Measurements from ENCODE around the gene PCDH19. TPM values are rescaled to one million over a fixed set of nuclear protein-coding genes. Genes with fewer than 3 reads are reported as not detected.

The PCDH19 gene
- total RNA-seq, 1 donor from 2014 or later, result 0.38 TPM

- Histone ChIP-seq H3K36me3 (no peaks in the 10 kb centered on the region), H3K4me3 (no peak overlapping the region), H3K4me1 (no peaks in the 10 kb centered on the region), H3K27ac (replicated peaks) (no peak overlapping the region), H3K9me3 (replicated peaks) (no peaks in the 10 kb centered on the region), H3K27me3 (ENCODE audit: low read depth) (no peaks in the 10 kb centered on the region)
- no peak for DNase-seq
- intact Hi-C loops (cut with micrococcal nuclease), result no loop called here
- no peak for TF ChIP-seq CTCF (IDR thresholded peaks at IDR 0.05; ENCODE audit: borderline replicate concordance)
Measured at GRCh38 chrX:100319716-100320115, 90.4 kb downstream of the PCDH19 start.

GRCh38 chrX:100316987-100317386, 93.1 kb downstream of the PCDH19 start:
- H3K27me3 ChIP-seq (ENCODE audit: low read depth), result no peaks in the 10 kb centered on the region
- intact Hi-C loops (cut with micrococcal nuclease), result no loop called here
- peak; percentile 10 for DNase-seq

DNA sequence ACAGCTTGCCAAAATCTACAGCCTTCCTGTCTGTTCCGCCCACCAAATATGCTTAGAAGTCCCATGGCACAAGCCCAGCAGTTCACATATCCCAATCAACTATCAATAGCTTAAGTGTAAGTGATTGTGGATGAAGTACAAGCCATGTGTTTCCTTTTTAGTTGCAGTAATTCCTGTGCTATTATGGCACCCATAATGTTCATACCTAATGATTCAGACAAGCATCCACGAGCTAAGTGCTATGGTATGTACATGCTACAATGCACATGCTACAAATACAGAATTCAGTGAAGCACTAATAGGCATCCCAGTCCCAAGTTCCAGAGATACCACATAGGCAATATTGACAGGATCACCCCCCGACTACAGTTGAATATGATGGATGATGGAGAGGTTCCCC, 94.5 kb downstream of the PCDH19 start:
- intact Hi-C loops (cut with micrococcal nuclease), result no loop called here

More at GRCh38 chrX:100316987-100317386, 93.1 kb downstream of the PCDH19 start:
- no peaks in the 10 kb centered on the region for H3K36me3 ChIP-seq
- no peak overlapping the region for H3K27ac ChIP-seq (replicated peaks)
- no peaks in the 10 kb centered on the region for H3K4me1 ChIP-seq
- H3K4me3 ChIP-seq, result no peak overlapping the region
- TF ChIP-seq CTCF (IDR thresholded peaks at IDR 0.05; ENCODE audit: borderline replicate concordance), result no peak
- no peaks in the 10 kb centered on the region for H3K9me3 ChIP-seq (replicated peaks)

GRCh38 chrX:100299559-100299958, 110.5 kb downstream of the PCDH19 start:
- Histone ChIP-seq H3K4me3 (no peak overlapping the region), H3K27me3 (ENCODE audit: low read depth) (no peaks in the 10 kb centered on the region), H3K9me3 (replicated peaks) (no peaks in the 10 kb centered on the region), H3K36me3 (no peaks in the 10 kb centered on the region), H3K4me1 (no peaks in the 10 kb centered on the region), H3K27ac (replicated peaks) (no peak overlapping the region)
- no peak for TF ChIP-seq CTCF (IDR thresholded peaks at IDR 0.05; ENCODE audit: borderline replicate concordance)
- intact Hi-C loops (cut with micrococcal nuclease), result no loop called here
- no peak for DNase-seq

More for the DNA sequence above, 94.5 kb downstream of the PCDH19 start:
- no peak for TF ChIP-seq CTCF (IDR thresholded peaks at IDR 0.05; ENCODE audit: borderline replicate concordance)
- Histone ChIP-seq H3K27ac (replicated peaks) (no peak overlapping the region), H3K9me3 (replicated peaks) (no peaks in the 10 kb centered on the region), H3K27me3 (ENCODE audit: low read depth) (no peaks in the 10 kb centered on the region), H3K36me3 (no peaks in the 10 kb centered on the region), H3K4me1 (no peaks in the 10 kb centered on the region), H3K4me3 (no peak overlapping the region)
- DNase-seq, result no peak

DNA sequence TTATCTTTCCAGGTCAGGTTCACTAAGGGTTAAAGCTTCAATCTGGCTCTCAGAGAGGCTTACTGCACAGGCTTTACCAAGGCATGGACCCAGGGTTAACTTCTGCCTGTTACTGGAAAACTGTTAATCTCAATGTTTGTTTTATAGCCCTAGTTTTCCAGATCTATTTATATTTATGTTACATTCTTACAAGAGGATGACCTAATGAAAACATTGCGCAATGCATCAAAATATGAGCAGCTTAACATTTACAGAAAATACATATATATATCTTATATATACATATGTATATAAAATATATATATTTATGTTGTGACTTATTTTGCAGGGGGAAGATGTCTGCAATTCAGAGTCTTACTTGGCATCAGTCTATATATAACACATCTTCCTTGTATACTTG, 112.3 kb downstream of the PCDH19 start:
- no peaks in the 10 kb centered on the region for H3K4me1 ChIP-seq
- H3K27ac ChIP-seq (replicated peaks), result no peak overlapping the region
- no peaks in the 10 kb centered on the region for H3K27me3 ChIP-seq (ENCODE audit: low read depth)
- intact Hi-C loops (cut with micrococcal nuclease), result no loop called here
- H3K36me3 ChIP-seq, result no peaks in the 10 kb centered on the region
- no peaks in the 10 kb centered on the region for H3K9me3 ChIP-seq (replicated peaks)
- DNase-seq, result no peak
- no peak for TF ChIP-seq CTCF (IDR thresholded peaks at IDR 0.05; ENCODE audit: borderline replicate concordance)
- no peak overlapping the region for H3K4me3 ChIP-seq
